CD4-positive, alpha-beta T cell treated with Interferon gamma for 1 hour (primary cell): ENCODE data around the gene TBCB.
"Not testable (repeated sequence)": the region's sequence is repeated elsewhere in the genome, so short reads cannot be mapped to it uniquely, and the experiment has no call there.

Experiments
- DNase-seq: peaks from one replicate; pipeline ENCODE4 v3.0.0-alpha.2; 2020

The TBCB gene

DNA sequence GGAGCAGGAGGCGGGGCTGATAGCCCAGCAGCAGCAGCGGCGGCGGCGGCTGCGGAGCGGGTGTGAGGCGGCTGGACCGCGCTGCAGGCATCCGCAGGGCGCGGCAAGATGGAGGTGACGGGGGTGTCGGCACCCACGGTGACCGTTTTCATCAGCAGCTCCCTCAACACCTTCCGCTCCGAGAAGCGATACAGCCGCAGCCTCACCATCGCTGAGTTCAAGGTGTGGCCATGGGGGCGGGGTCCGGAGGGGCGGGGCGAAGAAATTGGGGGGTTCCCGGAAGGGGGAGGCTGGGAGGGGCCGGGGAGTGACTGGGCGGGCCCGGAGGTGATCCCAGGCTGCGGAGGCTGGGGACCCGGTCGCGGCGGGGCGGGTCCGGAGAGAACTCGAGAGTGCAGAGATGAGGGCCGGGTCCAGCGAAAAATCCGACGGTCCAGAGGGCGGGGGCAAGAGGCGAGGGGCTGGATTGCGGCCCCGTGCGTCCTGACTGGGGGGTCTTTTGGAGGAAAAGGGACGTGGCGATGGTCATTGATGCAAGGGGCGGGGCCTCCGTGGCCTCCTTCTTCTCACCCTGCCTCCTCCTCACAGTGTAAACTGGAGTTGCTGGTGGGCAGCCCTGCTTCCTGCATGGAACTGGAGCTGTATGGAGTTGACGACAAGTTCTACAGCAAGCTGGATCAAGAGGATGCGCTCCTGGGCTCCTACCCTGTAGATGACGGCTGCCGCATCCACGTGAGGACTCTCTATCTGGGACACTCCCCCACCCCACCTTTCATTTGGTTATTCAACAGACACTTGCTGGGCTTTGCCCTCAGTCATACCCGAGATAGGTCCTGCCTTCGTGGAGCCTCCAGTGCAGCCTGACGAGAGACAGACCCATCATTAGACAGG lies at the start of gene TBCB:
TBCB (plus strand) TSS at position 16 of the 891 bp plus-strand sequence; CDS start at position 109, 93 bp downstream.
- DNase-seq, result no peak

- no peak for DNase-seq
Observed at GRCh38 chr19:36067681-36068080, 47.6 kb upstream of the TBCB start.

DNA sequence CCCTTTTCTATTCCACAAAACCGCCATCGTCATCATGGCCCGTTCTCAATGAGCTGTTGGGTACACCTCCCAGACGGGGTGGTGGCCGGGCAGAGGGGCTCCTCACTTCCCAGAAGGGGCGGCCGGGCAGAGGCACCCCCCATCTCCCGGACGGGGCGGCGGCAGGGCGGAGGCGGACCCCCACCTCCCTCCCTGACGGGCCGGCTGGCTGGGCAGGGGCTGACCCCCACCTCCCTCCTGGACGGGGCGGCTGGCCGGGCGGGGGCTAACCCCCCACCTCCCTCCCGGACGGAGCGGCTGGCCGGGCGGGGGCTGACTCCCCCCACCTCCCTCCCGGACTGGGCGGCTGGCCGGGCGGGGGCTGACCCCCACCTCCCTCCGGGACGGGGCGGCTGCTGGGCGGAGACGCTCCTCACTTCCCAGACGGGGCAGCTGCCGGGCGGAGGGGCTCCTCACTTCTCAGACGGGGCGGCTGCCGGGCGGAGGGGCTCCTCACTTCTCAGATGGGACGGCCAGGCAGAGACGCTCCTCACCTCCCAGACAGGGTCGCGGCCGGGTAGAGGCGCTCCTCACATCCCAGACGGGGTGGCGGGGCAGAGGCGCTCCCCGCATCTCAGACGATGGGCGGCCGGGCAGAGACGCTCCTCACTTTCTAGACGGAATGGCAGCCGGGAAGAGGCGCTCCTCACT lies 46.3 kb upstream of the TBCB start:
- DNase-seq, result not testable (repeated sequence)

- DNase-seq, result no peak
Observed at GRCh38 chr19:36072081-36072480, 43.2 kb upstream of the TBCB start.

DNA sequence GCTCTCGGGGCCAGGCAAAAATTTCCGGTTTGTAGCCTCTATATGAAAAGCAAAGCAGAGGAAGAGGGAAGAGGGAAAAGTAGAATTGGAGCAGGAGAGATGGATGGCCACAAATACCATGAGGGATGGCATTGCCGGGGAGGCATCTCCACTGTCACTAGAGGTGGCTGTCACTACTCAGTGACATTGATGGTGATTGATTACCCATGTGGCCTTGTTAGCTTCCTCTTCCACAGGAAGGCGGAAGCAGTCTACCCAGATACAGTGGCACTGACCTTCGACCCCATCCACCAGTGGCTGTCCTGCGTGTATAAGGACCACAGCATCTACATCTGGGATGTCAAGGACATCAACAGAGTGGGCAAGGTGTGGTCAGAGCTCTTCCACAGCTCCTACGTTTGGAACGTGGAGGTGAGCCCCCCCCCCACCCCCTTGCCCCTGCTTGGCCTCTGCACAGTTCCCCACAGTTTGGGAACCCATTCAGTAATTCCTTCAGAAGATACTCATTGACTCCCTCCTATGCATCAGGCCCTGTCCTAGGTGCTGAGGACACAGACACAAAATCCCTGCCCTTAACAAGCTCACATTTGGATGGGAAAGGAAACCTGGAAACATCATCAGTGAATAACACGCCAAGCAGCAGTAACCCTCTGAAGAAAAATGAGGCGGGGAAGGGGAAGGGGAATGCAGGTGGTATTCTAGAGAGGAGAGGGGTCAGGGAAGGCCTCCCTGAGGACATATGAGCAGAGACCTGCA lies 42.0 kb upstream of the TBCB start:
- DNase-seq, result no peak

DNA sequence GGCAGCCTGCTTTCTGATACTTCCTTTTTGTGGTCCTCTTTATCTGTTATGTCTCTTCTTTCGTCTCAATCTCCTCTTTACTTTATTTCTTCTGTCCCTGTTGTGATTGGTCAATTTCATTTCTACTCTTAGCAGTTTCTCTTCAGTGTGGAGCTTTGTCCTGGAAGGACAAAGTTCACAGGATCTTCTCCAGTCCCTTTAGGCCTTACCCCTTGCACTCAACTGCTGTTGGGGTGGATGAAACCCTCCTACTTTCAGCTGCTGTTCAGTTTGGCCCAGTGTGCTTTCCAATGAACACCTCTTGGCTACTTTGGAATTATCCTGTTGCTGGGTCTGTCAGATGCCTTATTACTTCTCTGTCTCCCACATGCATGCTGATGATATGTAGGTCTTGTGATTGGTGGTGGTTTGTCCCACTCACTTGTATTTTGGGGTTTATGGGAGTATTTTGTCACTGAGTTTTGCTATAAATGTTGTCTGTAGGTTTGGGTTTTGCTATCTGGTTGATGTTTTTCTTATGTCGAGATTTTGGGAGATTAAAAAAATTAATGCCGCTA lies 35.8 kb upstream of the TBCB start:
- no peak for DNase-seq

DNA sequence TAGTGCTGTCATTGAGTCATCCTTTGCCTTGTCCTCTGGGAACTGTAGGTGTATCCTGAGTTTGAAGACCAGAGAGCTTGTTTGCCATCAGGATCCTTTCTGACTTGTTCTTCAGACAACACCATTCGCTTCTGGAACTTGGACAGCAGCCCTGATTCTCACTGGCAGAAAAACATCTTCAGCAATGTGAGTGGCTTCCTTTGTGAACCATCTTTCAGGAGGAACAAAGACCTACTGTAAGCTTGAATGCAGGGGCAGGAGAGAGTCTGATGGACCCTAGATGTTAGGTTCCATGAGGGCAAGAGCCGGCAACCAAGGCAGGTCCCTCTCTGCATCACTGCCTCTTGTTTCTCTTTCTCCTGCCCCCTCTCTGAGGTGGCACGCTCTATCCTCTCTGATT lies 33.9 kb upstream of the TBCB start:
- DNase-seq, result no peak

DNA sequence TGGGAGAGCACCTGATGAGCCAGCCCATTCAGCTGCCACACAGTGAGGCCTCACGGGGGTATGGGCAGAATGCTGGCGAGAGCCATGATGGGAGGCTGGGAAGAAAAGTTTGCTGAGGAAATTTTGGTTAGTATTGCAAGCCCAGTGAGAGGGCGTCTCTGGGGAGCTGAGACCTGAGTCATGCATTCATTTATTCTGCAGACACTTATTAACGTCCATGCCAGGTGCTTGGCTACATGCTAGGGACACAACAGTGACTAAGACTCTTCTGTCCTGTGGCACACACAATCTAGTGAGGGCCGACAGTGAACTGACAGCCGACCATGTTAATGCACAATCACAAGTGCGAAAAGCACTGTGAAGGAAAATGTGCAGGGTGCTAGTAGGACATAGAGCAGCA lies 33.4 kb upstream of the TBCB start:
- DNase-seq, result no peak

DNA sequence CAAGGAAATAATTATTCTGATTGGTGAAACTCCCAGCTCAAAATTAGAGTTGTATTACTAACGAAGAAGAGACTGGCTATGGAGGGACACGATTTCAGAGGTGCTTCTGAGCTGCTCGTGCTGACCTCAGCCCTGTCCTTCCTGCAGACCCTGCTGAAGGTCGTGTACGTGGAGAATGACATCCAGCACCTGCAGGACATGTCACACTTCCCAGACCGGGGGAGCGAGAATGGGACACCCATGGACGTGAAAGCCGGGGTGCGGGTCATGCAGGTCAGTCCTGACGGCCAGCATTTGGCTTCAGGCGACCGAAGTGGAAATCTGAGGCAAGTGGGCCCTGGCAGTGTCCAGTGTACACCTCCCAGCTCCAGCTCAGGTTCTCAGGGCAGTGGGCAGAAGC lies 32.4 kb upstream of the TBCB start:
- DNase-seq, result no peak

DNA sequence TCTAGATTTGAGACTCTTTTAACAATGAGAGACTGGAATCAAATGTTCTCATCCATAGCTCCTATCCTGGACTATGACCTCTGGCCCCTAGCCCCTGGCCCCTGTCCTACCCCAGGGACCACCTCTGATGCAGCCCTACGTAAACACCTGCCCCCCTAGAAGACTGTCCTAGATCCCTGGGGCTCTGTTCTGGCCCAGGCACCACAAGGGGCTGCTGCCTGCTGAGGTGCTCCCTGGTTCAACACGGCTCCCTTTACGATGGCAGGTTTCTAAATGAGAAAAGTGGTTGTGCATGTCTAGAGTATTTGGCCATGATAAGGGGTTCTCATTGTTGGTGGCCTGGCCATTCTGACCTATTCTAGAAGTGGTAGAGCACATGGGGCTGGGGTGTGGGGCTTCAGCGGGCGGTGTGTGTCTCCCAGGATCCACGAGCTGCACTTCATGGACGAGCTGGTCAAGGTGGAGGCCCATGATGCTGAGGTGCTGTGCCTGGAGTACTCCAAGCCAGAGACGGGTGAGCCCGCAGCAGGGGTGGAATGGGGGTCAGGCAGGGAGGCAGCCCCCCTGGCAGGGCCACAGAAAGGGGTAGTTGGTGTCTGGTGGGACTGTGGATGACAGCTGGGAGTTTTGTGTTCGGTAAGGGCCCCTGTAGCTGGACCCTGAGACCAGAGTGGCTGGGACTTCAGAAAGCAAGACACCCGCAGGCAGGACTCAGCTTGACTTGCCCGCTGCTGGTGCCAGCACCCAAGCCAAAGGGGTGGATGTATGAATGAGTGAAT lies 30.8 kb upstream of the TBCB start:
- no peak for DNase-seq

DNA sequence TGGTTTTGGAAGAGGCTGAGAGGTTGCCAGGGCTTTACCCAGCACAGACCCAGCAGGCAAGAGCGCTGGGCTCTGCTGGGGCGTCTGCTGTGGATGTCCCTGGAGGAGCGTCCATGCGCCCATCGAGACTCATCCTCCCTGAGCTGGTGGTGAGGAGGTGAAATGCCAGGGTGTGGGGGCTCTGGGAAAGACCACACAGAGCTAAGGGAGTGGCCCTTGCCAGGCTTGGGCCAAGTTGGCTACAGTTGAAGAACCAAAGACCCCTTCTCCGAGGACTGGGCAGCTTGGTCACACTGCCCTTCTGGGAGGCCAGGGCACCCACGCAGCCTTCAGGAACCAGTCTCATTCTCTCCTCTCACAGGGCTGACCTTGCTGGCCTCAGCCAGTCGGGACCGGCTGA lies 28.9 kb upstream of the TBCB start:
- no peak for DNase-seq

- no peak for DNase-seq
Observed at GRCh38 chr19:36089847-36090246, 25.4 kb upstream of the TBCB start.

GRCh38 chr19:36090910-36091695 lies 24.2 kb upstream of the TBCB start:
- DNase-seq, result no peak

- DNase-seq, result no peak
Observed at GRCh38 chr19:36092566-36092965, 22.7 kb upstream of the TBCB start.

DNA sequence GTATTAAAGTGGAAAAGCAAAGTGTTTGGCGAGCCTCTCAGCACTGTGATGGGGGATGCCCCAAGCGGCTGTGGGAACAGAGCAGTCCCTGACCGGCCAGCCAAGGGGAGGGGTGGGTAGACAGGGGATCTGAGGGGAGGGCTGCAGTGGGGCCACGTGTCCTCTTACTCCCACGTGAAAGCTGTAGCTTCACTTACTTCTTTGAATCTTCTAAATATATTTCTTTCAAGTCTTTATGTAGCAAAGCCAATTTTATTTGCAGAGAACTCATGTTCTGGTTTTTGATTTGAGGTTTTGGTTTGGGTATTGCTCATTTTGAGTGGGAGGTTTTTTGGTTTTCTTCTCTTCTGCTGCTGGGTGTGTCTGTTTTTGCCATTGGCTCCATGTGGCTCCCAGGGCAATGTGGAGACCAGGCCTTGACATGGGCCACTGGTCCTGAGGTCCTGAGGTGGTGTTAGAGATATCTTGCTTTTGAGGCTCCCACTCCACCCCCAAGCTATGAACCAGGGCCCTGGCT lies 22.1 kb upstream of the TBCB start:
- no peak for DNase-seq

DNA sequence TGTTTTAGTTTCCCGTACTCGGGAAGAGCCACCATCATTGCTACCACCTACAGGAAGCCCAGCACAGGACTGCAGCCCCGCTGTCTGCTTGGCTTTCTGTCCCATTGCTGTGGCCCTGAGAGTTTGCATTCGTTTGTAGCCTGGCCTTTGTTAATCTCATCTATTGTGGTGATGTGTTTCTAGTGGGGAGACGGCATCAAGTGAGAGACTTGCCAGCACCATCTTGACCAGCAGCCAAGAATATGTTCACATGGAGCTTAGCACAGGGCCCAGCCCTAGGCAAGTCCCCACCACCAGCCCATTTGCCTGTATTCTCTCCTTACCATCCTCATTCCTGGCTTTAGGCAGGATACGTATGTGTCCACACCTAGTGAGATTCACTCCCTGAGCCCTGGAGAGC lies 21.6 kb upstream of the TBCB start:
- no peak for DNase-seq

DNA sequence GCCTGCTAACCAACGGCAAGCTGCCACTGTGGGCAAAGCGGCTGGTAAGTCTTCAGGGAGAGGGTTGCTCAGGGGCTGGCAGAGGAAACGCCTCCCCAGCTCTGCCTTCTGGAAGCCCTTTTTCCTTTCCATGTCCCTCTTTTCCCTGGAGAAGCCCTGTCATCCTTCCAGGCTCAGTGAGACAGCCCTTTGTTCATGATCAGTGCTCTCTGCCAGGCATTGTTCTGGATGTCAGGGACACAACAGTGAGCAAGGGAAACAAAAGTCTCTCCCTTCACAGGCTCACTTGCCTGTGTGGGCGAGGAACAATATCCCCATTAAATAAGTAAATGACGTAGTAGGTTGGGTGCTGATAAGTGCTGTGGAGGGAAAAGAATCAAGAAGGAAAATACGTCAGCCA lies 18.2 kb upstream of the TBCB start:
- DNase-seq, result no peak

GRCh38 chr19:36099166-36099785 lies 16.0 kb upstream of the TBCB start:
- DNase-seq, result no peak

- DNase-seq, result no peak
Observed at GRCh38 chr19:36100476-36100875, 14.8 kb upstream of the TBCB start.

DNA sequence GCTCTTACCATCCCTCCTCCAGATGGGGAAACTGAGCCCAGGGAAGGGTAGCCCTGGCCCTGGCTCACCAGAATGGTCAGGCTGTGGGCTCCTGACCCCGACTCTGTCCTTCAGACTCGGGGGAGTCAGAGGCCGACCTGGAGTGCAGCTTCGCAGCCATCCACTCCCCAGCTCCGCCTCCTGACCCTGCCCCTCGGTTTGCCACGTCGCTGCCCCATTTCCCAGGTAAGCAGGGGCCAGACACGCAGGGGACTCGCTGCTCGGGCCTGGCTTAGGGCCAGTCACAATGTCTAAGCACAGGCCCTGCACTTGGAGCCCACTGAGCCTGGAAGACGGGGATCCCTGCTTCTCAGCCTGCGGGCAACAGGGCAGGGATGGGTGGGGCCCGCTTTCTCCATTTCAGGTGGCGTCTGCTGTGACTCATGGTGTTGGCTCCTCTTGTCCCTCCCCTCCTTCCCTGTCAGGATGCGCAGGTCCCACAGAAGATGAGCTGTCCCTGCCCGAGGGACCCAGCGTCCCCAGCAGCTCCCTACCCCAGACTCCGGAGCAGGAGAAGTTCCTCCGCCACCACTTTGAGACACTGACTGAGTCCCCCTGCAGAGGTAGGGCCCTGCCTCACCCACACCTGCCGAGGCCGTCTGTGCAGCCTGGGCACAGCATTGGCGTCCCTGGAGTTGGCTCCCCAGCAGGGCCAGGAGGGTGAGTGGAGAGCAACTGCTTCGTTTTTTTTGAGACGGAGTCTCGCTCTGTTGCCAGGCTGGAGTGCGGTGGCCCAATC lies 13.5 kb upstream of the TBCB start:
- no peak for DNase-seq
